DOHH2 (cell line): ENCODE measurements around the gene GPD2.

Source experiments
- H3F3A ChIP-seq: fragments of 200-600 bp; sonication (generic), shearing (Covaris generic); 2 replicates; pipeline ENCODE4 v1.6.0; 2016; ENCODE audit warnings: antibody characterized with exemption, mild to moderate bottlenecking; ENCODE audit not compliant: control insufficient read depth, insufficient read depth
- H3K27ac ChIP-seq: fragments of 200-600 bp; sonication (generic); 2 replicates; pipeline ENCODE4 v1.5.1; 2014; ENCODE audit warnings: low read depth, mild to moderate bottlenecking, low read length, moderate library complexity
- H3K27me3 ChIP-seq: fragments of 200-600 bp; sonication (generic); 2 replicates; pipeline ENCODE4 v1.6.1; 2014; ENCODE audit warnings: mild to moderate bottlenecking, low read length, mixed read lengths; ENCODE audit not compliant: control insufficient read depth
- H3K36me3 ChIP-seq: fragments of 200-600 bp; sonication (generic); 2 replicates; pipeline ENCODE4 v1.6.1; 2014; ENCODE audit warnings: mild to moderate bottlenecking, low read length, moderate library complexity, mixed read lengths; ENCODE audit not compliant: control insufficient read depth
- H3K4me1 ChIP-seq: fragments of 200-600 bp; sonication (generic); 2 replicates; pipeline ENCODE4 v1.6.1; 2014; ENCODE audit warnings: mild to moderate bottlenecking, low read length, mixed read lengths; ENCODE audit not compliant: control insufficient read depth
- H3K4me2 ChIP-seq: fragments of 200-600 bp; sonication (generic); 2 replicates; pipeline ENCODE4 v1.6.0; 2014; ENCODE audit warnings: mild to moderate bottlenecking, low read length, moderate library complexity
- H3K4me3 ChIP-seq: fragments of 200-600 bp; sonication (generic); 2 replicates; pipeline ENCODE4 v1.5.1; 2014; ENCODE audit warnings: mild to moderate bottlenecking, low read length, mixed read lengths
- H3K79me2 ChIP-seq: fragments of 200-600 bp; sonication (generic); 2 replicates; pipeline ENCODE4 v1.6.1; 2014; ENCODE audit warnings: mild to moderate bottlenecking, low read length, mixed read lengths; ENCODE audit not compliant: control insufficient read depth
- H3K9me2 ChIP-seq: fragments of 200-600 bp; sonication (generic); replicated peaks from 2 replicates; pipeline ENCODE4 v1.6.1; 2014; ENCODE audit warnings: mild to moderate bottlenecking, low read length, mixed read lengths; ENCODE audit not compliant: control insufficient read depth
- H3K9me3 ChIP-seq: fragments of 200-600 bp; sonication (generic); 2 replicates; pipeline ENCODE4 v1.6.1; 2014; ENCODE audit warnings: antibody characterized with exemption, low read length, mixed read lengths; ENCODE audit not compliant: control insufficient read depth, insufficient read depth
- H4K20me1 ChIP-seq: fragments of 200-600 bp; sonication (generic); 2 replicates; pipeline ENCODE4 v1.6.0; 2014; ENCODE audit warnings: low read depth, mild to moderate bottlenecking, antibody characterized with exemption, low read length, moderate library complexity; ENCODE audit not compliant: control insufficient read depth, insufficient read depth
- EZH2phosphoT487 ChIP-seq: fragments of 200-600 bp; sonication (generic); IDR thresholded peaks from 2 replicates; pipeline ENCODE4 v1.6.1; 2017; ENCODE audit warnings: borderline replicate concordance, mild to moderate bottlenecking, antibody characterized with exemption, low read length, moderate library complexity, mixed read lengths
- TF ChIP-seq, protein P1 (sequence below): fragments of 200-600 bp; sonication (generic); IDR thresholded peaks from one replicate; pipeline ENCODE4 v1.5.1; 2014; ENCODE audit warnings: antibody characterized with exemption, mild to moderate bottlenecking, low read depth, low read length; ENCODE audit not compliant: poor library complexity, severe bottlenecking

GPD2 gene

DNA sequence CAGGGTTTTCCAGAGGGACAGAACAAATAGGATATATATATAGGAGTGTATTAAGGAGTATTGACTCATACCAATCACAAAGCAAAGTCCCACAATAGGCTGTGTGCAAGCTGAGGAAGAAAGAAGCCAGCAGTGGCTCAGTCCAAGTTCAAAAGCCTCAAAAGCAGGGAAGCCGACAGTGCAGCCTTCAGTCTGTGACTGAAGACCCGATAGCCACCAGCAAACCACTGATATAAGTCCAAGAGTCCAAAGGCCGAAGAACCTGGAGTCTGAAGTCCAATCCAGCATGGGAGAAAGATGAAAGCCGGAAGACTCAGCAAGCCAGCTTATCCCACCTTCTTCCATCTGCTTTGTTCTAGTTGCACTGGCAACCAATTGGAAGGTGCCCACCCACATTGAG, 39.0 kb upstream of the GPD2 start:
- H3K36me3 ChIP-seq, result no peaks in the 10 kb centered on the region

DNA sequence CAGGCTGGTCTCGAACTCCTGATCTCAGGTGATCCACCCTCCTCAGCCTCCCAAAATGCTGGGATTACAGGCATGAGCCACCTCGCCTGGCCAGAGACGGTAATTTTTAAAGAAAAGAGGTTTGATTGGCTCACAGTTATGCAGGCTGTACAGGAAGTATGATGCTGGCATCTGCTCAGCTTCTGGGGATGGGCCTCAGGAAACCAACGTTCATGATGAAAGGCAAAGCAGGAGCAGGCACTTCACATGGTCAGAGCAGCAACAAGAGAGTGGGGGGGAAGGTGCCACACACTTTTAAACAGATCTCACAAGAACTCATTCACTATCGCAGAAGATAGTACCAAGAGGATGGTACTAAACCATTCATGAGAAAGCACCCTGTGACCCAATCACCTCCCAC, 38.0 kb upstream of the GPD2 start:
- no peaks in the 10 kb centered on the region for H3K9me3 ChIP-seq
- H3K27me3 ChIP-seq, result peaks cover 4% of the 10 kb centered on the region; the same call in 1 of the 2 replicates
- H3K4me3 ChIP-seq, result no peak overlapping the region
- no peaks in the 10 kb centered on the region for H3K79me2 ChIP-seq
- no peaks in the 10 kb centered on the region for H3F3A ChIP-seq
- TF ChIP-seq EZH2phosphoT487, result no peak
- TF ChIP-seq, protein P1, sequence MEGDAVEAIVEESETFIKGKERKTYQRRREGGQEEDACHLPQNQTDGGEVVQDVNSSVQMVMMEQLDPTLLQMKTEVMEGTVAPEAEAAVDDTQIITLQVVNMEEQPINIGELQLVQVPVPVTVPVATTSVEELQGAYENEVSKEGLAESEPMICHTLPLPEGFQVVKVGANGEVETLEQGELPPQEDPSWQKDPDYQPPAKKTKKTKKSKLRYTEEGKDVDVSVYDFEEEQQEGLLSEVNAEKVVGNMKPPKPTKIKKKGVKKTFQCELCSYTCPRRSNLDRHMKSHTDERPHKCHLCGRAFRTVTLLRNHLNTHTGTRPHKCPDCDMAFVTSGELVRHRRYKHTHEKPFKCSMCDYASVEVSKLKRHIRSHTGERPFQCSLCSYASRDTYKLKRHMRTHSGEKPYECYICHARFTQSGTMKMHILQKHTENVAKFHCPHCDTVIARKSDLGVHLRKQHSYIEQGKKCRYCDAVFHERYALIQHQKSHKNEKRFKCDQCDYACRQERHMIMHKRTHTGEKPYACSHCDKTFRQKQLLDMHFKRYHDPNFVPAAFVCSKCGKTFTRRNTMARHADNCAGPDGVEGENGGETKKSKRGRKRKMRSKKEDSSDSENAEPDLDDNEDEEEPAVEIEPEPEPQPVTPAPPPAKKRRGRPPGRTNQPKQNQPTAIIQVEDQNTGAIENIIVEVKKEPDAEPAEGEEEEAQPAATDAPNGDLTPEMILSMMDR, result no peak
- H3K27ac ChIP-seq, result no peak overlapping the region
- H4K20me1 ChIP-seq, result no peaks in the 10 kb centered on the region
- H3K4me2 ChIP-seq, result no peak overlapping the region
- H3K36me3 ChIP-seq, result no peaks in the 10 kb centered on the region
- peaks cover 19% of the 10 kb centered on the region for H3K4me1 ChIP-seq
- H3K9me2 ChIP-seq, result no peaks in the 10 kb centered on the region

More for the DNA sequence above, 39.0 kb upstream of the GPD2 start:
- H3K27me3 ChIP-seq, result peaks cover 4% of the 10 kb centered on the region; the same call in 1 of the 2 replicates
- H3K4me1 ChIP-seq, result peaks cover 19% of the 10 kb centered on the region
- H4K20me1 ChIP-seq, result no peaks in the 10 kb centered on the region
- TF ChIP-seq, protein P1, result no peak
- TF ChIP-seq EZH2phosphoT487, result no peak
- no peak overlapping the region for H3K4me3 ChIP-seq
- no peaks in the 10 kb centered on the region for H3K9me3 ChIP-seq
- H3K27ac ChIP-seq, result no peak overlapping the region
- H3K79me2 ChIP-seq, result no peaks in the 10 kb centered on the region
- H3K9me2 ChIP-seq, result no peaks in the 10 kb centered on the region
- H3K4me2 ChIP-seq, result no peak overlapping the region
- H3F3A ChIP-seq, result no peaks in the 10 kb centered on the region

DNA sequence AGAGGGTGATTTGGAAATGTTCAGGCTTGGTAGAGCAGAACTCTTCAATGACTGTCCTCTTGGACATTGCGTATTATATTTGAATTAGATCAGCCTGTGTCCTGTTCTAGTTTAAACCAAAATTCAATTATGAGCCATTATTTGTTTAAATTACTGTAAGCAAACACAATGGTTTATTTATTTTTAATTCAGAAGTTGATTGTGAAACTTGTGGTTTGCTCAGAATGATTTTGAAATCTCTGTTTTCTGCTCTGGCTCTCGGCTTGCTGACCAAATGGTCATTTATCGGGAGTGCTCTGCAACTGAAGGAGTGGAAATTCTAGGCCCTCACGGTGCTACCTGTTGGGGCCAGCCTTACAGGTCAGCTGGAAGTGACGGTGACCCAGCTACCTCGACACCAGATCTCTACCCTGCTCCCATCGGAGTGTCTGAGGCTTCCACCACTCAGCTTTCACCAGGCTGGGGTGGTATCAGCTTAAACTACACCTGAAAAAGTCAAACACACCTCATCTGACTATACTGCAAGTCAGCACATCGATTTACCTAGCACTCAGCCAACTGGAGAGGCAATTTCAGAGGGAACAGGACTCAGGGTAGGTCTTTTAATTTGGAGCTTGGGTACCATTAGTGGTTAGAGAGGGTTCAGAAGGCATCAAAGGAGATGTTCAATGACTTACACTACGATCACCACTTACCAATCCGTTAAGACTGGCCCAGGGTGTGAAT, 36.8 kb upstream of the GPD2 start:
- TF ChIP-seq, protein P1, result no peak
- Histone ChIP-seq H3K4me1 (peaks cover 19% of the 10 kb centered on the region), H4K20me1 (no peaks in the 10 kb centered on the region), H3K4me3 (peak overlapping the region; percentile 85), H3K27ac (no peak overlapping the region), H3K36me3 (no peaks in the 10 kb centered on the region), H3F3A (no peaks in the 10 kb centered on the region), H3K79me2 (no peaks in the 10 kb centered on the region), H3K27me3 (peaks cover 4% of the 10 kb centered on the region; the same call in 1 of the 2 replicates), H3K9me3 (no peaks in the 10 kb centered on the region), H3K9me2 (no peaks in the 10 kb centered on the region), H3K4me2 (peak overlapping the region; percentile 74)
